ENCODE results near the gene CXCR2.
A peak's percentile ranks its signal among the peaks of the same experiment; 100 is the strongest.
"Not testable (repeated sequence)": the region's sequence is repeated elsewhere in the genome, so short reads cannot be mapped to it uniquely, and the experiment has no call there.

The CXCR2 gene

GRCh38 chr2:218130822-218131221 is 5.0 kb downstream of the CXCR2 start:
- no peak for DNase-seq

- DNase-seq = no peak
These were observed 11.7 kb downstream of the CXCR2 start for GRCh38 chr2:218137514-218137913.

- DNase-seq = no peak
These were observed 12.2 kb downstream of the CXCR2 start for GRCh38 chr2:218138047-218138446.

DNA sequence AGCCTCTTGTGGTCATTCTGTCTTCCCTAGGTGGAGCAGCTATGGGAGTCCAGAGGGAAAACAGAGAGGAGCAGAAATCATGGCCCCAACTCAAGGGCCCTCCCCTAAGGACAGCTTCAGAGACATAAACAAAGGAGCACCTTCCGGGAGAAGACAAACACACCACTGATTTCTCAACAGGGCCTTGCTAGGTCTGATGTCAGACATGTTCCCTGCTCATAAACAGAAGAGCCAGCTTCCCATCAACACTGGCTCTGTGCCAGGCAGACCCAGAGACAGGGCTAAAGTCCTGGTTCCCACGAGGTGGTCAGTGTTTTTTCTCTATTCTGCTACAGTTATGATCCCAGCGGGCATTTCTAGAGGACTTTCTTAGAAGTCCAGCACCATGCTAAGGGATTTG is 19.3 kb downstream of the CXCR2 start:
- DNase-seq = no peak

- no peak for DNase-seq
These were observed 20.2 kb downstream of the CXCR2 start for GRCh38 chr2:218146056-218146455.

GRCh38 chr2:218149098-218149497 is 23.3 kb downstream of the CXCR2 start:
- no peak for DNase-seq

DNA sequence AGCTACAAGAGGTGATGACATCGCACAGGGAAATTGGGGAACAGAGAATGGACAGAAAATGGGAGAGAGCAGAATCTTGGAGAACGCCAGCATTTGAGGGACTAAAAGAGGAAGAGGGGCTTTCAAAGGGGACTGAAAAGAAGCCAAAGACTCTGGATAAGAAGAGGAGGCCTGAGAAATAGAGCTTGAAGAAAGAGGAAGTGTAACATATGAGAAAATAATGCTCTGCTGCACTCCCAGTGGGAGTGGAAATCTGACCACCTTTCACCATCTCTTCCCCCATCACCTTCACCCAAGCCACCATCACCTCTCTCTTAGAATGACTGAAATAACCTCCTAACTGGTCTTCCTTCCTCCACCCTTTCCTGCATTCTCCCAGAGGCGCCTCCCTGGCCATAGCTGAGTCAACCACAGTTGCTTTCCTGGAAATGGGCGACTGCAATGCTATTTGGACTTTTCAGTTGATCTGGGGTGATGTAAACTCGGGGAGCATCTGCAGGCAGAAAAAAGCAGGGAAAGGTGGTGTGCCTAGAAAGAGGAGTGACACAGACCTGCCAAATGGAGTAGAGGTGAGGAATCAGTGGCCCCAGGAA is 24.1 kb downstream of the CXCR2 start:
- no peak for DNase-seq

- no peak for DNase-seq
These were observed 26.3 kb downstream of the CXCR2 start for GRCh38 chr2:218152172-218152571.

DNA sequence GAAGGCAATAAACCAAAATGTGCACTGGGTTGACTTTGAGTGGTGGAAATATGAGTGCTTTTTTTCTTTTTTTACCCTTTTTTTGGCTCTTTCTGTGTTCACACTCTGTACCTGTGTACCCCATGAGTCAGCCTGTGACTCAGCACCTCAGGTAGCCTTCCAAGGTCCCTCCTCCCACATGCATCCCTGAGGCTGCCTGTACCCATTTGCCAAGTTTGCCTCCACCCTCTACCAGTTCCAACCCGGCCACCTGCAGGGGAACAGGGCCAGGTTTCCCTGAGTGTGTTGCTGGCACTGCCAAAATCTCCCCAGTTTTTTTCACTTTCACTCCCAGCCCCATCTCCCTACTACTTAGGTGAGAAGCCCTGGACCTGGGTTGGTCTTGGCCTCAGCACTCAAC is 26.9 kb downstream of the CXCR2 start:
- no peak for DNase-seq

DNA sequence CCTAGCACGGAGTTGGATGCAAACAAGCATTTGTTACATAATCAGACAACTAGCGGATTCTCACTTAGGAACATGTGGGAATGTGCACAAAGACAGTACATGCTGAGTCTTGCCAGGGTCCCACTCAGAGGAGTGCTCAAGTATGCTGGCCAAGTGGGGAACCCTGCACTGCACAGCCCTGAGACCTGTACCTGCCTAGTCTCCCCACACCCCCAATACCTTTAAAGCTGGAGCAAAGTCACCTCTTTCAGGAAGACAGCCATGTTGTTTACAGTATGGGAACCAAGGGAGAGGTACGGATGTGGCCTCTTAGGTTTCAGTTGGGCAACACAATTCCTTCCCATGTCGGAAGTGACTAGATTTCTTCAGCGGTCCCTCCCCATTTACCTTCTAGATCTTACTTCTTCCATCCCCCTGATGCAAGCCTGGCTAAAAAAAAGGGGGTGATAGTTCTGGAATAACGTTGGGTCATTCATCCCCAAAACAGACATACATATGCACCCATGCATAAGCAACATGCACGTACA is 30.2 kb downstream of the CXCR2 start:
- no peak for DNase-seq

- DNase-seq = no peak
These were observed 35.8 kb downstream of the CXCR2 start for GRCh38 chr2:218161644-218162043.

GRCh38 chr2:218162814-218163213 is 37.0 kb downstream of the CXCR2 start:
- DNase-seq = no peak

- peak in 1 of 4 experiments; percentile 4 for DNase-seq
These were observed 41.0 kb downstream of the CXCR2 start, which contains the start of gene CXCR1 for GRCh38 chr2:218166791-218167190. CXCR1 (minus strand) TSS chr2:218166962; CDS start chr2:218165211, 1,751 bp downstream.

DNA sequence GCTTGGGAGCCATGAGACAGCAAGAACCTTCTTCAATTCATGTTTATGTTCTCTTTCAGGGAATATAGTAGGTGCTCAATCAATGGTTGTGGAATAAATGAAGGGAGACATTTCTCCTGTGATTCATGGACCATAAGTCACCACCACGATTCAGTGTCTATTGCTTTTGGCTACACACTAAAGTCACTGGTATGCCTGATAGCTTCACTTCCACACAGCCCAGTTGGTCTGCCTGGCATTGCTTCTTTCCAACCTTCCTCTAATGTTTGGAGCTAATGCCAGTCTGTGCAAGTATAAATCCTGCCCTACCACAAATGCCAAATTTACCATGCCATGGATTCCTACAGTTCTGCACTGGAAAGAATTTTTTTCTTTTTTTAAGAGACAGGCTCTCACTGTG is 42.2 kb downstream of the CXCR2 start:
- DNase-seq = no peak

- DNase-seq = peak in 3 of 4 experiments; percentile 20 to 49 (median 29)
These were observed 43.0 kb downstream of the CXCR2 start for GRCh38 chr2:218168635-218169462.

DNA sequence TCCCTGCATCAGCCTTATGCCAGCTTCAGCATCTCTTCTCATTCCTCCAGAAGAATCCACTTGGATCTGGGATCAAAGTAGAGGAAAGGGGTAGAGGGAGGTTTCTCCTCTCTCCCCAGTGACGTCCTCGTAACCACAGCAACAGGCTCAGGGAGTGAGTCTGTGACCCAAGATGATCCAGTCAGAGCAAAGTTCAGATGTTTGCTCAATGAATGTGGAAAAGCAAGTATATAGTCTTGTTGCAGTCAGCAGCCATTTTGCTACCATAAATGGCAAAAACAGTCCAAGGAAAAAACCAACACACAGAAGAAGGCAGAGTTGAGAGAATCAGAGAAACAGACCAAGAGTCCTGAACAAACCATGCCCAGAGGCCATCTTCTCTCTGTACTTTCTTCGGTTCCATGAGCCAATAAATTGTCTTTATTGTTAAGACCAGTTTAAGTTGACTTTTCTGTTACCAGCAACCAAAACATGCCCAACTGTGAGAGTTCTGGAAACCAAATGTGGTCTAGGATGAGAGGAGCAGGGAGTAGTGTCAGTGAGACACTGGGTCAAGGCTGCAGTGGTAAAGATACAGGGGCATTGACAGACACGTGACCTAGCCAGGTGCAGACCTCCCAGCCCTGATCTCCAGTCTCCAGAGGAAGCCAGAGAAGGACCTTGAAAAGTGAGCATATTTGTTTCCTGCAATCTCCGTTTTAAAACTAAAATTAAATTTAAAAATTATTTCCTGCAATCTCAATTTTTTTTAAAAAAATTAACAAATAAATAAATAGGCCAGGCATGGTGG is 44.1 kb downstream of the CXCR2 start:
- no peak for DNase-seq

GRCh38 chr2:218171744-218172143 is 45.9 kb downstream of the CXCR2 start:
- not testable (repeated sequence) for DNase-seq

DNA sequence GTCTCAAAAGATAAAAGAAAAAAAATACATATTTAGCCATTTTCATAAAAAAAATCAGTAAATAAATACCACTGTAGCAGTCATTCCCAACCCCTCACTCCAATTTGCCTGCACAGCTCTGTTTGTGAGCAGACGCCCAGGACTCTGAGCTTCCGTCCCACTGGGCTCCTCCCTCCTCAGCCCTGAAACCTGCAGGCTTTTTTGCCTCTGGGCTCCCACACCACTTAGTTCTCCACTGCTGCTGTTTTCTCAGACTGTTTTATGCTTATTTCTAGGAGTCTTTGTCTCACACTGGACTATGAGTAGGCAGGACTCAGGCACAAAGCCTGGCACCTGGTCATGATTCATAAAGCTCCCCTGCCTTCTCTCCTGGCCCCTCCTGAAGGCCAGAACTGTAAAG is 47.0 kb downstream of the CXCR2 start:
- no peak for DNase-seq

DNA sequence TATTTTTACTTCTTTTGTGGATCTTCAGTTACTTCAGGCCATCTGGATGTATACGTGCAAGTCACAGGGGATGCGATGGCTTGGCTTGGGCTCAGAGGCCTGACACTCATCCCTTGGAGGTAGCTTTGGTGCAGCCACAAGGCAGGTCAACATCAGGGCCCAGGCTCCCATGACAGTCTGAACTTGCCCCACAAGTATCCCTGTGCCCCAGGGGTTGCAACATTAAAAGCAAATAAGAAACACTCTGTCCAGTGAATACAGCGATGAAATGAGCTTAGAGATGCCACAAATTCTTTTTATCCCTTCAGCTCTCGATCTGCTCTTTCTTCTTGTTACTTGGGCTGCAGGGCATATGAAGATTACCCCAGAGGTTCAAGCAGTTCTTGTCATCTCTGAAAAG is 54.0 kb downstream of the CXCR2 start:
- no peak for DNase-seq

DNA sequence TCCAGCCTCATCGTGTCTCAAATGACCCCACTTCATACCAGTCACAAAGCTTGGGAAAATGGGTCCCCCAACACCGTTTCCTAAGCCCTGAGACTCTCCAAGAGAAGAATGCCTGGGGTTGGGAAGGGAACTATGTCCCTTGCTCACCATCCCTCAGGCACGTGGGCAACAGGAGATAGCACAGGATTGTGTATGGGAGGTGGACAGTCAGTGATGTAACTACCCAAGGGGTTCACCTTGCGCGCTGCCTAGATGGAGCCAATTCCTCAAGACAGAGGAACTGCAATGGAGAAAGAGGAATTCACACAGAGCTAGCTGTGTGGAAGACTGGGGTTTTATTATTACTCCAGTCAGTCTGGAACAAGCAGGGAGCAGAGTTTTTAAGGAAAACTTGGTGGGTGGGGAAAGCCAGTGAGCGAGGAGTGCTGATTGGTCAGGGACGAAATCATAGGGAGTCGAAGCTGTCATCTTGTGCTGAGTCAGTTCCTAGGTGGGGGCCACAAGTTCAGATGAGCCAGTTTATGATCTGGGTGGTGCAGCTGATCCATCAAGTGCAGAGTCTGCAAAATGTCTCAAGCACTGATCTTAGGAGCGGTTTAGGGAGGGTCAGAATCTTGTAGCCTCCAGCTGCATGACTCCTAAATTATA is 54.8 kb downstream of the CXCR2 start:
- no peak for DNase-seq

- DNase-seq = no peak
These were observed 58.5 kb downstream of the CXCR2 start for GRCh38 chr2:218184331-218184730.

GRCh38 chr2:218186355-218186766 is 60.5 kb downstream of the CXCR2 start:
- peak; percentile 9 to 57 (median 28) for DNase-seq
